ENCODE data around the gene IL17RC. TPM values are rescaled to one million over a fixed set of nuclear protein-coding genes. Genes with fewer than 3 reads are reported as not detected.

The IL17RC gene
- total and polyA plus RNA-seq, 2 of the 8 experiments (the other 6 are each of a cell fraction or from before 2014, with no cell fraction given): 11.8 to 13.0 TPM

- TF ChIP-seq MAFK (IDR thresholded peaks at IDR 0.05; ENCODE audit: low read depth, low read length): no peak
- TF ChIP-seq, protein P1, sequence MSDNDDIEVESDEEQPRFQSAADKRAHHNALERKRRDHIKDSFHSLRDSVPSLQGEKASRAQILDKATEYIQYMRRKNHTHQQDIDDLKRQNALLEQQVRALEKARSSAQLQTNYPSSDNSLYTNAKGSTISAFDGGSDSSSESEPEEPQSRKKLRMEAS (IDR thresholded peaks at IDR 0.05): no peak
These were observed 922 bp downstream of the IL17RC start (continued) for GRCh38 chr3:9917820-9918219.
